Esophagus muscularis mucosa (tissue), 3 donors: Measurements from ENCODE around the gene PDS5A.

ENCODE experiments used
- CTCF ChIP-seq, 3 experiments: fragments of 200-600 bp in 2 of 3; fragments of 450-650 bp in 1 of 3; sonication (generic) in 2 of 3; IDR thresholded peaks; one replicate each; pipeline ENCODE4 v1.5.1; 2017 to 2019; ENCODE audit warnings: antibody characterized with exemption in 3 of 3, mild to moderate bottlenecking in 2 of 3, moderate library complexity in 1 of 3
- EP300 ChIP-seq: sonication (generic); formaldehyde crosslinking; IDR thresholded peaks from one replicate; pipeline ENCODE4 v1.6.1; 2017; ENCODE audit warnings: antibody characterized with exemption

- TF ChIP-seq CTCF (IDR thresholded peaks at IDR 0.05) (no peak), EP300 (no peak)
Measured at GRCh38 chr4:39908284-39908683, 69.4 kb downstream of the PDS5A start.
